HCT116 (cell line): ENCODE results near the gene FMN2. TPM values are rescaled to one million over a fixed set of nuclear protein-coding genes. Genes with fewer than 3 reads are reported as not detected.

Experiments
- ATAC-seq: fragments of 200-7000 bp; cut with Tn5 transposase; 2 replicates; pipeline ENCODE4 v1.9.1; 2020; ENCODE audit warnings: mild to moderate bottlenecking, moderate library complexity
- BruUV-seq: library from RNA; stranded (reverse); fragments of 400-500 nt; replicated peaks from 2 replicates; lab custom pipeline; 2021; lab: Mats Ljungman, UMichigan
- CTCF ChIA-PET: fragments of 300-600 bp; sonication (Branson Sonifier 250); formaldehyde crosslinking; loops from one replicate; lab custom pipeline; 2021; ENCODE audit warnings: antibody characterized with exemption; lab: Charles Lee
- POLR2A ChIA-PET: fragments of 300-600, 350-600 bp; sonication (Branson Sonifier 250); formaldehyde crosslinking; loops from one replicate; lab custom pipeline; 2021; ENCODE audit warnings: antibody characterized with exemption; lab: Charles Lee
- RAD21 ChIA-PET, 2 experiments: fragments of 300-600 bp; sonication (Branson Sonifier 250); formaldehyde crosslinking; loops; one replicate each; lab custom pipeline; 2023; ENCODE audit warnings: low total read pairs in 2 of 2; ENCODE audit not compliant: uncharacterized antibody in 2 of 2, unreplicated experiment in 2 of 2, low non-redundant PET in 1 of 2; lab: Charles Lee
- DNase-seq: peaks from one replicate; pipeline ENCODE4 v3.0.0-alpha.2; 2010; ENCODE audit warnings: low read depth, low spot score
- H2AFZ ChIP-seq: fragments of 200-600 bp; shearing (Covaris generic), sonication (generic); 2 replicates; pipeline ENCODE4 v1.6.1; 2017; ENCODE audit warnings: low read depth, mixed run types, mixed read lengths, antibody characterized with exemption, low read length; ENCODE audit not compliant: poor library complexity, severe bottlenecking
- H3K27ac ChIP-seq: 2 replicates; pipeline ENCODE4 v1.5.1; 2012; ENCODE audit warnings: low read depth, low read length
- H3K27me3 ChIP-seq: fragments of 200-600 bp; sonication (generic); 2 replicates; pipeline ENCODE4 v1.6.1; 2016; ENCODE audit warnings: mixed run types, low read length, mixed read lengths; ENCODE audit not compliant: insufficient read depth
- H3K36me3 ChIP-seq, 2 experiments: fragments of 200-500 bp in 1 of 2; fragments of 200-600 bp in 1 of 2; sonication (Bioruptor generic) in 1 of 2; sonication (generic) in 1 of 2; 2 replicates each; pipeline versions ENCODE4 v1.5.1 to v1.6.1; 2014 to 2016; ENCODE audit warnings: low read length in 2 of 2, inconsistent platforms in 1 of 2, mixed read lengths in 1 of 2, mixed run types in 1 of 2; ENCODE audit not compliant: insufficient read depth in 2 of 2, control insufficient read depth in 1 of 2
- H3K4me1 ChIP-seq, 2 experiments: fragments of 200-600 bp in 1 of 2; sonication (generic) in 1 of 2; 2 replicates each; pipeline versions ENCODE4 v1.5.1 to v1.6.1; 2012 to 2017; ENCODE audit warnings: low read length in 2 of 2, inconsistent platforms in 1 of 2, mild to moderate bottlenecking in 1 of 2, mixed read lengths in 1 of 2, mixed run types in 1 of 2, moderate library complexity in 1 of 2; ENCODE audit not compliant: insufficient read depth in 2 of 2, control insufficient read depth in 1 of 2
- H3K4me2 ChIP-seq: fragments of 200-600 bp; sonication (generic); 2 replicates; pipeline ENCODE4 v1.6.1; 2017; ENCODE audit warnings: mixed run types, low read length, mixed read lengths
- H3K4me3 ChIP-seq, 2 experiments: fragments of 200-600 bp in 1 of 2; sonication (generic) in 1 of 2; replicated peaks in 1 of 2; 2 replicates each; pipeline ENCODE4 v1.5.1; 2011 to 2016; ENCODE audit warnings: low read length in 2 of 2, control low read depth in 1 of 2, low read depth in 1 of 2, mild to moderate bottlenecking in 1 of 2, mixed read lengths in 1 of 2, mixed run types in 1 of 2
- H3K79me2 ChIP-seq: fragments of 200-600 bp; sonication (generic); 2 replicates; pipeline ENCODE4 v1.6.1; 2017; ENCODE audit warnings: mild to moderate bottlenecking, mixed run types, low read length, moderate library complexity, mixed read lengths; ENCODE audit not compliant: insufficient read depth
- H3K9ac ChIP-seq: fragments of 200-600 bp; sonication (generic); 2 replicates; pipeline ENCODE4 v1.6.1; 2016; ENCODE audit warnings: low read length, mixed read lengths
- H3K9me2 ChIP-seq: fragments of 200-600 bp; sonication (generic), shearing (Covaris generic); 2 replicates; pipeline ENCODE4 v1.6.1; 2017; ENCODE audit warnings: mixed run types, mild to moderate bottlenecking, moderate library complexity; ENCODE audit not compliant: insufficient read depth
- H3K9me3 ChIP-seq, 2 experiments: fragments of 200-500 bp in 1 of 2; fragments of 200-600 bp in 1 of 2; sonication (Bioruptor generic) in 1 of 2; sonication (generic) in 1 of 2; 2 replicates each; pipeline ENCODE4 v1.6.1; 2014 to 2017; ENCODE audit warnings: low read length in 2 of 2, mixed read lengths in 2 of 2, inconsistent platforms in 1 of 2, low read depth in 1 of 2, mild to moderate bottlenecking in 1 of 2, mixed run types in 1 of 2, moderate library complexity in 1 of 2; ENCODE audit not compliant: control insufficient read depth in 1 of 2, insufficient read depth in 1 of 2
- H4K20me1 ChIP-seq: fragments of 200-600 bp; sonication (generic), shearing (Covaris generic); 2 replicates; pipeline ENCODE4 v1.6.1; 2017; ENCODE audit warnings: mixed run types, mild to moderate bottlenecking, moderate library complexity; ENCODE audit not compliant: insufficient read depth
- CEBPB ChIP-seq: IDR thresholded peaks from 2 replicates; pipeline ENCODE4 v1.6.1; 2012; ENCODE audit warnings: low read depth
- EGR1 ChIP-seq: IDR thresholded peaks from 2 replicates; pipeline ENCODE4 v1.6.1; 2012; ENCODE audit warnings: low read depth
- FOSL1 ChIP-seq: IDR thresholded peaks from 2 replicates; pipeline ENCODE4 v1.6.1; 2012; ENCODE audit warnings: low read depth
- POLR2A ChIP-seq: IDR thresholded peaks from 2 replicates; pipeline ENCODE4 v1.7.0; 2011; ENCODE audit warnings: borderline replicate concordance; ENCODE audit not compliant: insufficient read depth, insufficient read length; ENCODE audit errors: extremely low read depth
- POLR2AphosphoS5 ChIP-seq: IDR thresholded peaks from 2 replicates; pipeline ENCODE4 v1.6.1; 2011; ENCODE audit warnings: mild to moderate bottlenecking, low read depth, low read length, moderate library complexity
- REST ChIP-seq: IDR thresholded peaks from 2 replicates; pipeline ENCODE4 v1.6.1; 2012; ENCODE audit warnings: low read depth
- SRF ChIP-seq: IDR thresholded peaks from 2 replicates; pipeline ENCODE4 v1.6.1; 2012; ENCODE audit warnings: low read depth
- TCF7L2 ChIP-seq: IDR thresholded peaks from 2 replicates; pipeline ENCODE4 v1.7.0; 2011; ENCODE audit warnings: borderline replicate concordance, inconsistent platforms; ENCODE audit not compliant: insufficient read depth, insufficient read length; ENCODE audit errors: extremely low read depth
- YY1 ChIP-seq: IDR thresholded peaks from 2 replicates; pipeline ENCODE4 v1.6.1; 2011; ENCODE audit warnings: low read length, low read depth, moderate library complexity, mild to moderate bottlenecking; ENCODE audit not compliant: insufficient replicate concordance; ENCODE audit errors: extremely low read depth
- ZFX ChIP-seq: fragments of 450-650 bp; IDR thresholded peaks from 2 replicates; pipeline ENCODE4 v1.6.1; 2017
- intact Hi-C: fragments of 100-400 bp; cut with micrococcal nuclease; formaldehyde crosslinking; loops from 2 replicates; pipeline ENCODE4 v1.10.0; 2022
- total RNA-seq: library from RNA; stranded (reverse); gene quantifications from one replicate; pipeline ENCODE4 v1.2.1, GENCODE V29; 2021; ENCODE audit not compliant: unreplicated experiment
- TF ChIP-seq, protein P1 (sequence below): IDR thresholded peaks from 2 replicates; pipeline ENCODE4 v1.6.1; 2012

Gene FMN2
- total RNA-seq, 1 experiment from 2014 or later: not detected

DNA sequence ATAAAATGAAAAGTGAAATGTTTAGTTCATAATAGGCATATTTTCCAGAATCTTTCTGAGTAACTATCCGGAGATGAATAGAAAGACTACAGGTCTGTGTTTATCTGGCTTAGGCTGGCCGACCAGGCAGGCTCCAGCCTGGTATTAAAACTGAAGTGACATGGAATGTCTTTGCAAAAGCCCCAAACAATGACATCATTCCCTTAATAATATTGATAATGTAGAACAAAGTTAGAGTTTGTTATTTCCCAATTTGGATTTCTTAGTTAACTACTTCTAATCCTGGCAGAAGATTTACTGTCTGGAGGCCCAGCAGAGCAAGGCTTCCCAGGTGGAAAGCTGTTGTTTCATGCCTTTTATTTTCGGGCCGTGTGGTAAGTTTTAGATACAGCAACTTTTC lies 312.6 kb downstream of the FMN2 start:
- no peak overlapping the region for H3K4me3 ChIP-seq
- no peaks in the 10 kb centered on the region for H4K20me1 ChIP-seq
- no peak overlapping the region for H3K9ac ChIP-seq
- intact Hi-C loops: no loop called here
- ChIA-PET CTCF (no interaction called here), RAD21 (no interaction called here), POLR2A (no interaction called here)
- no TSS peak for BruUV-seq
- H3K9me3 ChIP-seq: peaks cover 8 to 12% of the 10 kb centered on the region in 2 experiments; a peak in 2 of 4 replicates
- no peak overlapping the region for H3K27ac ChIP-seq
- H2AFZ ChIP-seq: no peak overlapping the region
- no peak for DNase-seq
- H3K79me2 ChIP-seq: no peaks in the 10 kb centered on the region
- H3K4me1 ChIP-seq: no peaks in the 10 kb centered on the region
- no peak overlapping the region for H3K4me2 ChIP-seq
- no peaks in the 10 kb centered on the region for H3K27me3 ChIP-seq
- no peaks in the 10 kb centered on the region for H3K36me3 ChIP-seq
- no peaks in the 10 kb centered on the region for H3K9me2 ChIP-seq
- ATAC-seq: no peak
- no peak for TF ChIP-seq POLR2A
- TF ChIP-seq, protein P1, sequence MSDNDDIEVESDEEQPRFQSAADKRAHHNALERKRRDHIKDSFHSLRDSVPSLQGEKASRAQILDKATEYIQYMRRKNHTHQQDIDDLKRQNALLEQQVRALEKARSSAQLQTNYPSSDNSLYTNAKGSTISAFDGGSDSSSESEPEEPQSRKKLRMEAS: no peak
- no peak for TF ChIP-seq REST
- TF ChIP-seq ZFX: no peak
- no peak for TF ChIP-seq EGR1
- TF ChIP-seq, all 23 proteins: peak for 0

DNA sequence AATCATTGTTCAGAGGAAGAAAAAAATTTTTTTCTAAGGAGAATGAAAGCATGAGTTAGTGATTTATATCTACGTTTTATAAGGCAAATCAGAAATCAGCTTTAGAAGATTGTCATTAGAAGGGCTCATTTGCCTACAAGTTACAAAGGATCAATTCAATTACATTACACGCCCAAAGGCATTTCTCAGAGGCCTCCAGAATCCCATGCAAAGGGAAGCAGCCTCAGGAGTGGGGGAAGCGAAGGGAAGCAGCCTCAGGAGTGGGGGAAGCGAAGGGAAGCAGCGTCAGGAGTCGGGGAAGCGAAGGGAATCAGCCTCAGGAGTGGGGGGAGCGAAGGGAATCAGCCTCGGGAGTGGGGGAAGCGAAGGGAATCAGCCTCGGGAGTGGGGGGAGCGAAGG lies 314.1 kb downstream of the FMN2 start:
- no peak for ATAC-seq
- Histone ChIP-seq H3K4me1 (no peaks in the 10 kb centered on the region), H3K36me3 (no peaks in the 10 kb centered on the region), H4K20me1 (no peaks in the 10 kb centered on the region), H2AFZ (no peak overlapping the region), H3K27ac (no peak overlapping the region), H3K9me2 (no peaks in the 10 kb centered on the region), H3K27me3 (no peaks in the 10 kb centered on the region), H3K9me3 (peaks cover 6 to 8% of the 10 kb centered on the region in 2 experiments; a peak in 2 of 4 replicates), H3K4me3 (no peak overlapping the region), H3K4me2 (no peak overlapping the region), H3K79me2 (no peaks in the 10 kb centered on the region), H3K9ac (no peak overlapping the region)
- POLR2A ChIA-PET: no interaction called here
- BruUV-seq: no TSS peak
- intact Hi-C loops: no loop called here
- TF ChIP-seq CEBPB: no peak
- TF ChIP-seq SRF: no peak
- TF ChIP-seq FOSL1: no peak
- TF ChIP-seq YY1: no peak
- TF ChIP-seq POLR2AphosphoS5: no peak
- TF ChIP-seq, protein P1: no peak
- no peak for TF ChIP-seq TCF7L2
- no peak for DNase-seq
- RAD21 ChIA-PET: no interaction called here
- CTCF ChIA-PET: no interaction called here
